ENCODE data around the gene SLC39A2. TPM values are rescaled to one million over a fixed set of nuclear protein-coding genes. Genes with fewer than 3 reads are reported as not detected.

SLC39A2 gene
- total RNA-seq, 4 donors from 2014 or later: not detected

DNA sequence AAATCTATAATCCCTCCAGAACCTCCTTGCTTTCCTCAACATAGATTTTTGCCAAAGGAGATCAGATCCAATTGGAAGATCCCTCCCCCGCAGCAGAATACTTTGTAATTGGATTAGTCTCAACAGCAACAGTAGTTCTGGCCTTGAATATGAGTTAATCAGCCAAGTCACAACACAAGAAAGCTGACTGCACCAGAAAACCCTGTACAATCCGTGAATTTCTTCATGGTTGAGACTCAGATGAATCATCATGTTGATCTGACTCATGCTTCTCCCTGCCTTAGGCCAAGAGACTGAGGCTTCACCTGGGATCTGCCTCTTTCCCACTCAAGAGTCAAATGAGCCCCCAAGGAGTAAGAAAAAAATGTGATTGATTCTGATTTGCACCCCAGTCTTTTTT, 12.3 kb upstream of the SLC39A2 start:
- peak; percentile 82 for ATAC-seq (ENCODE audit: low FRiP score)
- no peak for DNase-seq (ENCODE audit: low spot score)
- TF ChIP-seq, protein P1, sequence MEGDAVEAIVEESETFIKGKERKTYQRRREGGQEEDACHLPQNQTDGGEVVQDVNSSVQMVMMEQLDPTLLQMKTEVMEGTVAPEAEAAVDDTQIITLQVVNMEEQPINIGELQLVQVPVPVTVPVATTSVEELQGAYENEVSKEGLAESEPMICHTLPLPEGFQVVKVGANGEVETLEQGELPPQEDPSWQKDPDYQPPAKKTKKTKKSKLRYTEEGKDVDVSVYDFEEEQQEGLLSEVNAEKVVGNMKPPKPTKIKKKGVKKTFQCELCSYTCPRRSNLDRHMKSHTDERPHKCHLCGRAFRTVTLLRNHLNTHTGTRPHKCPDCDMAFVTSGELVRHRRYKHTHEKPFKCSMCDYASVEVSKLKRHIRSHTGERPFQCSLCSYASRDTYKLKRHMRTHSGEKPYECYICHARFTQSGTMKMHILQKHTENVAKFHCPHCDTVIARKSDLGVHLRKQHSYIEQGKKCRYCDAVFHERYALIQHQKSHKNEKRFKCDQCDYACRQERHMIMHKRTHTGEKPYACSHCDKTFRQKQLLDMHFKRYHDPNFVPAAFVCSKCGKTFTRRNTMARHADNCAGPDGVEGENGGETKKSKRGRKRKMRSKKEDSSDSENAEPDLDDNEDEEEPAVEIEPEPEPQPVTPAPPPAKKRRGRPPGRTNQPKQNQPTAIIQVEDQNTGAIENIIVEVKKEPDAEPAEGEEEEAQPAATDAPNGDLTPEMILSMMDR (IDR thresholded peaks at IDR 0.05): no peak

DNA sequence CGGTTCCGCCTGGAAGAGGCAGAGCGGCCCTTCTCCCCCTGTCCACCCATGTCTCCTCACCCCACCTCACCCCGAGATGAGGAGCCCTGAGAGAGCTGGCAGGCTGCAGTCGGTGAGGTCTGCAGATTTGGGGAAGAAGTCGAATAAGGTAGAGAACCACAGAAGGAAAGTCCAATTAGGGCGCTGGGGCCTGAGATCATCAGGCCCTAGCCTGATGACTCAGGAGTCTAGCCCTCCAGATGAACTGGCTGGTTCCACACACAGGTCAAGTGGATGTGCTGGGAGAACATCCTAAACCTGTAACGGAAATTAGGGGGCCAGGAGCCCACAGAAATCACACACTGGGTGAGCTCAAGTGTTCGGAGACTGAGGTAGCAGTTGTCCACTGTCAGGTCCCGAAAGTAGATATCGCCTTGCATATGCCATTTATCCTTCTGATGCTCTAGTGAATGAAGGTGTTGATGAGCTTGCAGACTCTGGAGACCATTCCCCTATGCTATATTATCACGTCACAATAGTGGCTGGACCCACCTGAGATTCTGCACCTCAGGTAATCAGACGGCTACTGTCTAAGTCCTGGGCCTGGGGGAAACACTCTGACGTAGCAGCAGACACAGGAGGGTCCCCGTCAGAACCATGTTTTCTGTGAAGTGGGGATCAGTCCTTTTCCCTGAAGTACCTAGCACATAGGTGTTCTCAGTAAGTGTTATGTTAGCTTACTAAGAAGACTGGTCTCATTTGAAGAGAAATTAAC, 10.2 kb upstream of the SLC39A2 start:
- DNase-seq (ENCODE audit: low spot score): no peak
- TF ChIP-seq, protein P1 (IDR thresholded peaks at IDR 0.05): no peak
- ATAC-seq (ENCODE audit: low FRiP score): no peak

DNA sequence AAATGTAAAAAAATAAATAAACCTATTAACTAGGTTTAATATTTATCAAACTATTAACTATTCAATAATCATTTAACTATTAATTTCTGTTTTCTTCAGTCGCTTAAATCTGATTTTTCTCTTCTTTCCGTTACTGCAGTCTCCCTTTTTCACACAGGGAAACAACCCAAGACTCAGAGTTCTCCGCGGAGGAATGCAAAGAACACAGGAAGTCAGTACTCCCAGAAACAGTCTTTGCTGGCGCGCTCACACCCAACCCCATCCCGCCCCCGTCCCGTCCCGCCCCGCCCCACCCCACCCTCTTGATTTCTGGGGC, 9.7 kb upstream of the SLC39A2 start:
- DNase-seq (ENCODE audit: low spot score): no peak
- ATAC-seq (ENCODE audit: low FRiP score): no peak
- TF ChIP-seq, protein P1 (IDR thresholded peaks at IDR 0.05): no peak

DNA sequence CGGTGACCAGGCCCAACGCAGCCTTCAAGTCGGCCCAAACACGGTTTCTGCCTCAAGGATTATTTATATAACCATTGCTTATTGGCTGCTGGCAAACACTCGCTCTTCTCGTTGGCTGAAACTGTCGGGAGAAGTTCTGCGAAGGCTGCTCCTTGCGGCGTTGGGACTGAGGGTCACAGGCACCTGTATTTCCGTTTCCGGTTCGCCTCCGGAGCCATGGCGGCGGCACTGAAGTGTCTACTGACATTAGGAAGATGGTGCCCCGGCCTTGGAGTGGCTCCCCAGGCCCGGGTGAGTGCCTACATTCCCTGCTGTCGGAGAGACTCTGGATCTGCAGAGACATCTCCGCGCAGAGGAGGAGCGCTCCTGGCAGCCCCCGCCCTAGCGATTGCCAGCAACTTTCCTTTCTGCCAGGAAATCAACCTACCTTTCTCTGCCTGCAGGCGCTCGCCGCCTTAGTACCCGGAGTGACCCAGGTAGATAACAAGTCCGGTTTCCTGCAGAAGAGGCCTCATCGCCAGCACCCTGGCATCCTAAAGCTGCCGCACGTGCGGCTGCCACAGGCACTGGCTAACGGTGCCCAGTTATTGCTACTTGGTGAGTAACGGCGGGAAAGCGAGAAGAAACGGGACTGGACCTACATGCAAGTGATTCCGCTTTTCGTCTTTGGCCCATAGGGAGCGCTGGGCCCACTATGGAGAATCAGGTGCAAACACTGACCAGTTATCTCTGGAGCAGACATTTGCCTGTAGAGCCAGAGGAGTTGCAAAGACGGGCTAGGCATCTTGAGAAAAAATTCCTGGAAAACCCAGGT, 9.1 kb upstream of the SLC39A2 start, which contains the start of gene METTL17:
Gene METTL17, plus strand, starts transcription at position 194 of the 814 bp plus-strand sequence. Its CDS starts 23 bp downstream, at position 217.
- TF ChIP-seq, protein P1 (IDR thresholded peaks at IDR 0.05): no peak
- ATAC-seq (ENCODE audit: low FRiP score) (peak; percentile 91), DNase-seq (ENCODE audit: low spot score) (peak; percentile 67)

DNA sequence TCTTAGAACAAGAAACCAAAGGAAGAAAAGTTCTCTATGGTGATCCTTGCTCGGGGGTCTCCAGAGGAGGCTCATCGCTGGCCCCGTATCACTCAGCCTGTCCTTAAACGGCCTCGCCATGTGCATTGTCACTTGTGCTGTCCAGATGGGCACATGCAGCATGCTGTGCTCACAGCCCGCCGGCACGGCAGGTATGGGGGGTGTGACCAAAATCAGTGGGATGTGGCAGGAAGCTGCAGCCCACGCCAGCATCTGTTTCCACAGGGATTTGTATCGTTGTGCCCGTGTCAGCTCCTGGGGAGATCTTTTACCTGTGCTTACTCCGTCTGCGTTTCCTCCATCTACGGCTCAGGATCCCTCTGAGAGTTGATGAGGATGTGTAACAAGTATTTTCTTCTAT, 2.6 kb upstream of the SLC39A2 start:
- ATAC-seq (ENCODE audit: low FRiP score): no peak
- TF ChIP-seq, protein P1 (IDR thresholded peaks at IDR 0.05): no peak

DNA sequence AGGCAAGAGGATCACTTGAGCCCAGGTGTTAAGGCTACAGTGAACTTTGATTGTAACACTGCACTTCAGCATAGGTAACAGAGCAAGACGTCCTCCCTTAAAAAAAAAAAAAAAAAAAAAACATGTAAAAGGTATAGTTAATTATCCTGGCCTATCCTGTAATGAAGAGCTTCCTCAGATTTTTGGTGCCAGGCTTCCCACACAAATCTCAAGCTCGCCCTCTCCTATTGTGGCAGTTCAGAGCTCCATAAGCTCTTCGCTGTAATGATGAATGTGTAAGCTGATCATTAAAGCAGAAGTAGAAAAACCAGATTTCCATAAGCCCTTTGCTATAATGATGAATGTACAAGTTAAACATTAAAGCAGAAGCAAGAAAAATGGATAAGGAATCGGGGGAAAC, 2.0 kb upstream of the SLC39A2 start:
- TF ChIP-seq, protein P1 (IDR thresholded peaks at IDR 0.05): no peak
- DNase-seq (ENCODE audit: low spot score) (no peak), ATAC-seq (ENCODE audit: low FRiP score) (no peak)

More for the DNA sequence above, 2.6 kb upstream of the SLC39A2 start:
- no peak for DNase-seq (ENCODE audit: low spot score)

All from omental fat pad (tissue), 4 donors.